Measurements from ENCODE around the gene PERCC1.
"Not testable (repeated sequence)": the region's sequence is repeated elsewhere in the genome, so short reads cannot be mapped to it uniquely, and the experiment has no call there.

Gene PERCC1

DNA sequence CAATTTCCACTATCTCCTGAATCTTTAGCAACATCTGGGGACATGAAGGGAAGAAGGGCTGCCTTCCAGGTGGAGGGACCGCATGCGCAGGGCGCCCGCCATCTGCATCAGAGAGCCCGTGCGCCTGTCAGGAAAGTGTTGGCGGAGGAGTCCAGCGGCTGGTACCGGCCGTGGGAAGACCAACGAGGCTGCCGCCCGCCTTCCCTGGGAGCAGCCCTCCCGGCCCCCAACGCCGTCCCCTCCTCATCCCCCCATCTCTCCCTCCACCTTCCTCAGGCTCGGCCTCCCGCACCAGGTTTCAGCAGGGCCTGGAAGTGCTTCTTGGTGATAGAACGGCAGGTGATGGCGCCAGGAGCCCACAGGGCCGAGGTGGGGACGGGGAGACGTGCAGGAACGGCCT lies 35.2 kb downstream of the PERCC1 start:
- no peak for DNase-seq (ENCODE audit: low read depth in 4 of 4, low spot score in 1 of 4)

DNA sequence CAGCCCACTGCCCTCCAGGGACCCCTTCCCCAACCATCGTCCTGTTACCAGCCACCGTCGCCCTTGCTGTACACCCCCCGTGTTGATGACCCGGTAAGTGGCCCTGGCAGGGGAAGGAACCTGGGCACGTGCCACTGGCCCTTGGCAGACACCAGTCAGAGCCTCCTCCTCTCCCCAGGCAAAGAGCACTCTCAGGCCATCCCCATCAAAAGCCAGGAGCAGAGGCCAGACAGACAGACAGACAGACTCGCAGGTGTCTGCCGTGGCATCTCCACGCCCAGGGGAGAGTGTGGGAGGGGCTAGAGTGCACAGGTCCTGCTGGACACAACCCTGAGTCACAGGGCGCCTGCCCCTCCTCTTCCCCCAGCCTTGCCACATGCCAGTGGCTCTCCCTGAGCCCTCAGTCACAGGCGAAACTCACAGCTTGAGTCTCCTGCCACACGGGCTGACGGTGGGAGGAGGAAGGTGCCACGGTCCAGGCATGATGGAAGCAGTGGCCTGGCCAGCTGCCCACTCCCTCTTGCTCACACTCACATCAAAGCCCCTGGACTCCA lies 36.2 kb downstream of the PERCC1 start:
- DNase-seq (ENCODE audit: low read depth in 4 of 4, low spot score in 1 of 4) = no peak

DNA sequence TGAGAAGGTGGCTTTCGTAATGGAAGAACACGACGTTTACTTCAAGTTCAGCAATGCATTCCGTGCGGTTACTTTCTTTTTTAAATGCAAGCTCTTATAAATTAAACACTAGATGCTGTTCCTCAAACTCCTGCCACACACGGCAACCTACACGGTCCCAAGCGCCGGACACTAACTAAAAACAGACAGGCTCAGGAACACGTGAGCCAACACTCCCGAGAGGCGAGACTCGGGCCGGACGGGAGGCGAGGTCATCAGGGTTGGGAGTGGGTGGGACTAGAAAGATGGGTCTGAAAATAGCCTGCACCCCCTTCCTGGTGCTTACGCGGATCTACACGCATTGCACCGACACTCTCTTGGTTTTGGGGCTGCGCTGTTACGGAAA lies 37.5 kb downstream of the PERCC1 start:
- no peak for DNase-seq (ENCODE audit: low read depth in 4 of 4, low spot score in 1 of 4)

DNA sequence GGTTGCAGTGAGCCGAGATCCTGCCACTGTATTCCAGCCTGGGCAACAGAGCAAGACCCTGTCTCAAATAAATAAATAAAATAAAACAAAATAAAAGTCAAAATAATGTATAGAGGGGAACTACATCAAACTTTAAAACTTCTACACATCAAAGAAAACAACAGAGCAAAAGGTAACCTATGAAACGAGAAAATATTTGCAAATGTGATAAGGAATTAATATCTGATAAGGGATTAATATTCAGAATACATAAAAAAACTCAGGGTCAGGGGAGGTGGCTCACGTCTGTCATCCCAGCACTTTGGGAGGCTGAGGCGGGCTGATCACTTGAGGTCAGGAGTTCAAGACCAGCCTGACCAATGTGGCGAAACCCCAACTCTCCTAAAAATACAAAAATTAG lies 38.3 kb downstream of the PERCC1 start:
- DNase-seq (ENCODE audit: low read depth in 4 of 4, low spot score in 1 of 4) = not testable (repeated sequence)

DNA sequence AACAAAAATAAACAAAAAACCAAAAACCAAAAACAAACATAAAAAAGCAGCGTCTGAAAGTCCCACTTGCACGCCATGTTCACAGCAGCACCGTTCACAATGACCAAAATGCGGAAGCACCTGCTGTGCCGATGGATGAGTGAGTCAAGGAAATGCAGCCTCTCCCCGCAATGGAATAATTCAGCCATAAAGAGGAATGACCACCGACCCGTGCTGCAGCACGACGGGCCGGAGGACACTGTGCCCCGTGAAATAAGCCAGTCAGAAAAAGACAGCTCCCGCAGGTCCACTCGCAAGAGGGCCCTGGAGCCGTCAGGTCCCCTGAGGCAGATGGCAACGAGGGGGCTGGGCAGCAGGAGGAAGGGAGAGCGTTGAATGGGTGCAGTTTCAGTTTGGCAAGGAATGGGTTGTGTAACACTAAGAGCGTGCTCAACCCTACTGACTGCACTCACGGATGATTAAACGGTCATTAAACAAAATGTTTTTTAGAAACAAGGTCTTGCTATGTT lies 38.9 kb downstream of the PERCC1 start:
- no peak for DNase-seq (ENCODE audit: low read depth in 4 of 4, low spot score in 1 of 4)

DNA sequence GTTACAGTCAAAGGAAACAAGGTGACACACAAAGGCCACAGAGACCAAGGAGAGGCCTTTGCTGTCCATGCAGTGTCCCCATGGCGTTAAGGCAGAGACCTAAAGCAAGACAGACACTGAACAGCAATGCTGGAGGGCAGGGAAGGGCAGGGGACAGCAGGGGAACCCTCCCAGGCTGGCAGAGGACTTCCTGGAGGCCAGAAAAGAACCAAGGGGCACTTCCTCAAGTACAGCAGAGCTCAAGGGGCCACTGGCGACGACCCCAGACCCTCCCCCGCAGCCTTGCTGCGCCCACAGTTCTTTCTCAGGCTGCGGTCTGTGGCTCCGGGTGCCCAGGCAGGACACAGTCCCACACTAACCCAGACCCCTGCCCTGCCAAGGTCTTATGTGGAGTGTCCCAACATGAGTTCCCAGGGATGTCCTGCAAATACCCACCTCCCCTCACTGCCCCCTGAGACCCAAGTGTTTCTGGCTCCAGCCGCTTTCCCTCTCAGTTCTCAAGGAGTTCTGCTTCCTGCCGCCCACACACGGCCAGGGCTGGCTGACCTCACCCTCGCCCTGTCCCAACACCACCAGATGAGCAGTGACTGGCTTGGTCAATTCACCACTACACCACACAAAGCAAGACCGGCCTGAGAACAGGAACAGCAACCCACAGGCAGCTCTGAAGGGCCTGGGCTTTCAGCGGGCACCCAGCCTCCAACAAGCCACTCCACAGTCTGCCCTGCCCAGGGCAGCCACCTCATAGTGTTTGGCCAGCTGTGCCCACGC lies 39.8 kb downstream of the PERCC1 start:
- no peak for DNase-seq (ENCODE audit: low read depth in 4 of 4, low spot score in 1 of 4)

DNA sequence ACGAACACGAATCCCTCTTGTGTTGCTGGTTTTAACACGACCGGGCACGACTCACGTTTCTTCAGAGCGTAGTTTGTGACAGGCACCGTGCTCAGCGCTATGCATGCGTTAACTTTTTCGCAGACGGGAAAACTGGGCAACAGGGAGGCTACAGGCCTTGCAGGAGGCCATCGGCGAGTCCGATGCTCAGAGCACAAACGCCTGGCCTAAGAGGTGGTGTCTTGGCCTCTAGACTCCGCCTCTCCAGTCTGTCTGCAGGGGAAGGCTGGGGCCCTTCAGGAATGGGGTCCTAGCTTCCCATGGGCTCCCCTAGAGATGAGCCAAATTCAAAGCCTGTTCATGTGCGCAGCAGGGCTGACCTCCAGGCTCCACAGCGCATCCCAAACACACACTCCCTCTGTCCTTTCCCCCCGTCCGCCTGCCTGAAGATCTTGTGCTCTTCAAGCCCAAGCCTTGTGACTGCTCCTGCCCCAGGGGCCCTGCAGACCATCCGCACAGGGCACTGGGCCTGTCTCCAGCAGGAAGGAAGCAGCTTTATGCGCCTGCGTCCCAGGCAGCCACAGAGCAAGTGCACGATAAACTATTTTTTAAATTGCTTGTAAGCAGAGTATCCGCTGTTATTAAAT lies 40.8 kb downstream of the PERCC1 start:
- DNase-seq (ENCODE audit: low read depth in 4 of 4, low spot score in 1 of 4) = no peak

DNA sequence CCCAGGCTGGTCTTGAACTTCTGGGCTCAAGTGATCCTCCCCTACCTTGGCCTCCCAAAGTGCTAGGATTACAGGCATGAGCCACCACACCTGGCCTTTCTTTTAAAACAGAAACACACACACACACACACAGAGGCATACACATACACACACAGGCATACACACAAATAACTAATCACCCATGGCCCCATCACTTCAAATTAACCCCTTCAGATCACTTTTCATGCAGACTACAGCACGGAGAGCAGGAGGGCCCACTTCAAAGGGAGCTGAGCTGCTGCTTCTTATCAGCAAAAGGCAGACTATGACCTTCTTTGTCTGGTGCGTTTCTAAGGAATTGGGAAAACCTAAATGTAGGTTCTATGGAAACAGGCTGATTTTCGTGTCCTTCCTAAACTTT lies 42.1 kb downstream of the PERCC1 start:
- no peak for DNase-seq (ENCODE audit: low read depth in 4 of 4, low spot score in 1 of 4)

DNA sequence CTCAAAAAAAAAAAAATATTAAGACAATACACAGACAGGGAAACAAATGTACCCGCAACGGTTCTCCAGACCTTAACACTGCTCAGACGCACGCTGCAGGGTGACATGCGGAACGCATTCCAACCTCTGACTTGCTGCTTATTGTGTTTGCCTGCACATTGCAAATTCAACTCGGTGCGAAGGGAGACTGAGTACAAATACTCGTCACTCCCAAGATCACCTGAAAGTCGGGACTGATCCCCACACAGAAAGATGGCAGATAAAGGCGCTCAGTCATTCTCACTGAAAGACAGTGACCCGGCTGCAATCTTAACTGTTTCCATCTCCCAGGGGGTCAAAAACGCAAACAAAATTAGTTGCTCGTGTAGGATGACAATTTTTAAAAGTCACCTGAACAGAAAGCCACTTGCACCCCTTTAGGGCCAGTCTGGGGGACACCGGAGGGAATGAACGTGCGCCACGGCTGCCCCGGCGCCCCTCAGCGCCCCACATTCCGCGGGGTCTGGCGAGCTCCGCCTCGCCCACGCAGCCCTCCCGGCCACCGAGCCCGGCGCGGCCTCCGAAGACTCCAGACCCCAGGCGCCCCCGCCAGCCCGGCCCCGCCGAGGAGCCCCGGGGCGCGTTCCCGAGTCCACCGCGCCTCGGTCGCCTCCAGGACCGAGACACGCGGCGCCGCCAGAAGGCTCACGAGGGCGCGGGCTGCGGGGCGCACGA lies 43.4 kb downstream of the PERCC1 start:
- no peak for DNase-seq (ENCODE audit: low read depth in 4 of 4, low spot score in 1 of 4)

DNA sequence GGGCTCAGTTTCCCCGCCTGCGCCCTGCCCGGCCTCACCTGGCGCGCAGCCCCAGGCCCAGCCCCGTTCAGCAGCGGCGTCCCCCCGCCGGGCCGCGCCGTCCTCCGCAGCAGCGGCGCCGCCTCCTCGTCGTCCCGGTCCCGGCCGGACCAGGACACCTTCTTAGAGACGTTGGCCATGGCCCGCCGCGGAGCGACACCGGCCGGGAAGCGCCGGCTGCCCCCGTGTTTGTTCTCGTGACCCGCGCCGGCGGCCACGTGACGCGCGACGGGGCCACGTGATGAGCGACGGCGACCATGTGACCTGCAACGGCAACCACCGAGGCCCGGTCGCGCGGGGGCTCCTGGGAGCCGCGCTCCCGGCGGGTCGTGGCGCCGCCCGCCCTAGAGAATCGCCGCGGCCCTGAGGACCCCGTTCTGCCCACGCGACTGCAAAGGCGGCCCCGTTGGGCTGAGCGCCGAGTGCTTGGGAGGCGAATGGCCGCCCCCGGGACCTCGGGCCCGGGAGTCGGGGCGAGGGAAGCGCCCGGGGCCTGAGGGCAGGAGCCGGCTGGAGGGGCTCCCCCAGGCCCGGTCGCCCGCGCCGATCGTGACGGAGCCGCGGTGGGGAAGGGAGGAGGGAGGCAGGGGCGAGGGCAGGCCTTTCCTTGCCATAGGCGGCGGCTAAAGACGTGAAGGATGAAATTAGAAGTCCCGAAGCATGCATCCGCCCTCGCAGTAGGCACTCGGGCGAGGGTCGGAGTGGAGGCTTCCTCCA lies 44.1 kb downstream of the PERCC1 start, which contains the start of gene CLCN7:
Gene CLCN7 (minus strand): TSS at position 233 of the 756 bp plus-strand sequence. CDS start 54 bp downstream, at position 179.
- peak; percentile 71 to 85 (median 80) for DNase-seq (ENCODE audit: low read depth in 4 of 4, low spot score in 1 of 4)

DNA sequence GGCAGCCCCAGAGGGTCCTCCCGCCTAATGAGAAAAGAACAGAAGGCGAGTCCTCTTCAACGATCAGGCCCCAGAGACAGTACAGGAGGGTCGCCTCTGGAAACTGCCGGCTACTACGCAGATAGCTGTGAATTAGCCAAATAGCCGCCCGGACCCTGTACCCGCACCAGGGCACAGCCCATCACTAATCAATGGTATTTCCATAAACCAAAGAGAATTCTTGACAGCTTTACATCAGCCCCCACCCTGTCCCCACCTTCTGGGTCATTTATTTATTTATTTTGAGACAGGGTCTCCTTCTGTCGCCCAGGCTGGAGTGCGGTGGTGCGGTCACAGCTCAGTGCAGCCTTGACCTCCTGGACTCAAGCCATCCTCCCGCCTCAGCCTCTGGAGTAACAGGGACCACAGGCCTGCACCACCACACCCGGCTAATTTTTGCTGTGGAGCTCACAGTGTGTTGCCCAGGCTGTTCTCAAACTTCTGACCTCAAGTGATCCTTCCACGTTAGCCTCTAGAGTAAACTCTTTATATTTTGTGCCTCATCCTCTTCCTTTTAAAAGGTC lies 44.8 kb downstream of the PERCC1 start:
- DNase-seq (ENCODE audit: low read depth in 4 of 4, low spot score in 1 of 4) = no peak

DNA sequence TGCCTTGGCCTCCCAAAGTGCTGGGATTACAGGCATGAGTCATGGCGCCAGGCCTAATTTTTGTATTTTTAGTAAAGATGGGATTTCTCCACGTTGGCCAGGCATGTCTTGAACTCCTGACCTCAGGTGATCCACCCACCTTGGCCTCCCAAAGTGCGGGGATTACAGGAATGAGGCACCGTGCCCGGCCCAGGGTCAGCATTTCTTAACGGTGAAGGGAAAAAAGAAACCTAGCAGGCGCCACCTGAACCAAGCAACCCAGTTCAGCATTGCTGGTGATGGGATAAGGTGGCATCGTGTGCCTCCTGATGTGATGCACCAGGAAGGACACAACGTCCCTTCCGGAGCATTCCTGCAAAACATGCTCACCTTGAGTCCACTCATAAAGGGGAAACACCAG lies 46.2 kb downstream of the PERCC1 start:
- no peak for DNase-seq (ENCODE audit: low read depth in 4 of 4, low spot score in 1 of 4)

DNA sequence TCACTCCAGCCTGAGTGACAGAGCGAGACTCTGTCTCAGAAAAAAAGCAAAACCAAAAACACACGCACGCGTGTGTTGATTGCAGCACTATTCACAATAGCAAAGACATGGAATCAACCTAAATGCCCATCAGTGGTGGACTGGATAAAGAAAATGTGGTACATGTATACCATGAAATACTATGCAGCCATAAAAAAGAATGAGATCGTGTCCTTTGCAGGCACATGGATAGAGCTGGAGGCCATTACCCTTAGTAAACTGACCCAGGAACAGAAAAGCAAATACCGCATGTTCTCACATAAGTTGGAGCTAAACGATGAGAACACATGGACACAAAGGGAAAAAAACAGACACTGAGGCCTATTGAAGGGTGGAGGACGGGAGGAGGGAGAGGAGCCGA lies 48.1 kb downstream of the PERCC1 start:
- DNase-seq (ENCODE audit: low read depth in 4 of 4, low spot score in 1 of 4) = not testable (repeated sequence)

DNA sequence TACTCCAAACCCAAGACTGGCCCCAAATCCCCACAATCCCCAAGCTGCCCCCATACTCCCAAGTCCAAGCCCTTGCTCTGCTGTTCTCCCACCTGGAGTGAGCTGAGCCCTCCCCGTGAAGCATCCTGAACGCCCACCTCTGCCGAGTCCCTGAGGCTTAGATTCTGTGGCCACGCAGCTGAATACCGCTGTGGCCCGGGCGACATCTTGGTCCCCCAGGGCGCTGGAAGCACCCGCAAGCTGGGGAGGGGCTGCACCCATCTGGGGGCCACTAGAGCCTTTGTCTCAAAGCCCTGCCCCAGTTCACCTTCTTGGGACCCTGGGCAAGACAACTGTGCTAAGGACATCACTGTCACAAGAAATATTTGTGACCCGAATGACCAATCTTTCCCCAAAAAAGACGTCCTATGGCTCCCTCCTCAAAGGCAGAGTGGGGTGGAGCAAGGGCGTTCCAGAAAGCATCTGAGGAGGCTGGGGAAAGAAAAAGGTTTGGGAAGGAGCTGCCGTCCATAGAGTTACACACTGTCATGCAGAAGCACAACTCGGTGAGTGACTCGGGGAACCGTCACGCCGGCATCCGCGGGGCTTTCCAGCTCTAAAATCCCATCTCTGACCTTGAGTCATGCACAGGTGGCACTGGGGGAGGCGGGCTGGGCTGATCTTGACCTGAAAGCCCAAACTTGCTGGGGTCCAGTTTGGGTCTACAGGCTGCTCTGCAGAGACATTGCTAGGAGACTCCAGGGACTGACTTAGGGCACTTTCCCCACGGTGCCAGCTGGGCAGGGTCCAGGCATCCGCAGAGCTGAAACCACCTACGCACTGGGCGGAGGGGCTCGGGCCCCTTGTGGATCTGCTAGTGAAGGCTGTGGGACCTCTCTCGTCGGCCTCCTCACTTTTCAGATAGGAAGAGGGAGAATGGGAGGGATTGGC lies 51.3 kb downstream of the PERCC1 start:
- no peak for DNase-seq (ENCODE audit: low read depth in 4 of 4, low spot score in 1 of 4)
